ENCODE measurements around the gene NR1I2.

Gene NR1I2

GRCh38 chr3:119746423-119746822, 35.5 kb upstream of the NR1I2 start:
- H3K27ac ChIP-seq (ENCODE audit: insufficient read depth in 1 of 2, low read depth in 1 of 2, low read length in 2 of 2, poor library complexity in 1 of 2, severe bottlenecking in 2 of 2): no peak overlapping the region
- H3K4me3 ChIP-seq (ENCODE audit: control insufficient read depth in 1 of 7, extremely low read depth in 1 of 7, insufficient read depth in 4 of 7, low read depth in 2 of 7, low read length in 6 of 7): no peak overlapping the region
- H3K27me3 ChIP-seq (replicated peaks in 2 of 5; ENCODE audit: control insufficient read depth in 4 of 5, insufficient read depth in 5 of 5, low read length in 4 of 5): no peaks in the 10 kb centered on the region
- 86% methylated on average over 3 of the region's 3 CpGs for WGBS (ENCODE audit: insufficient coverage)
- DNase-seq: no peak
- H3K4me1 ChIP-seq (ENCODE audit: control extremely low read depth in 1 of 4, control insufficient read depth in 4 of 4, insufficient read depth in 4 of 4, low read length in 3 of 4): peaks cover 0 to 9% (median 0%) of the 10 kb centered on the region in 4 experiments
- POLR2A ChIA-PET: no interaction called here
- H3K9me3 ChIP-seq (ENCODE audit: control extremely low read depth in 1 of 5, control insufficient read depth in 4 of 5, insufficient read depth in 2 of 5, low read depth in 1 of 5, low read length in 4 of 5): no peaks in the 10 kb centered on the region
- CTCF ChIA-PET: no interaction called here
- no peaks in the 10 kb centered on the region for H3K36me3 ChIP-seq (ENCODE audit: control insufficient read depth in 4 of 4, insufficient read depth in 4 of 4, low read length in 3 of 4)

- 96% methylated on average over 4 of the region's 4 CpGs for WGBS (ENCODE audit: insufficient coverage)
- ChIA-PET POLR2A (no interaction called here), CTCF (interaction anchor here (1.0 to 1.3 kb wide), 2 partner anchors 15 to 27 kb away, joined by 3 read pairs; no protein-coding TSS in a partner anchor)
- Histone ChIP-seq H3K27me3 (replicated peaks in 2 of 5; ENCODE audit: control insufficient read depth in 4 of 5, insufficient read depth in 5 of 5, low read length in 4 of 5) (no peaks in the 10 kb centered on the region), H3K27ac (ENCODE audit: insufficient read depth in 1 of 2, low read depth in 1 of 2, low read length in 2 of 2, poor library complexity in 1 of 2, severe bottlenecking in 2 of 2) (no peak overlapping the region), H3K4me1 (ENCODE audit: control extremely low read depth in 1 of 4, control insufficient read depth in 4 of 4, insufficient read depth in 4 of 4, low read length in 3 of 4) (peaks cover 0 to 2% (median 0%) of the 10 kb centered on the region in 4 experiments), H3K9me3 (ENCODE audit: control extremely low read depth in 1 of 5, control insufficient read depth in 4 of 5, insufficient read depth in 2 of 5, low read depth in 1 of 5, low read length in 4 of 5) (no peaks in the 10 kb centered on the region), H3K4me3 (ENCODE audit: control insufficient read depth in 1 of 7, extremely low read depth in 1 of 7, insufficient read depth in 4 of 7, low read depth in 2 of 7, low read length in 6 of 7) (no peak overlapping the region), H3K36me3 (ENCODE audit: control insufficient read depth in 4 of 4, insufficient read depth in 4 of 4, low read length in 3 of 4) (no peaks in the 10 kb centered on the region)
- DNase-seq: no peak
Observed at GRCh38 chr3:119747357-119747756, 34.5 kb upstream of the NR1I2 start.

GRCh38 chr3:119748991-119749390, 32.9 kb upstream of the NR1I2 start:
- ChIA-PET POLR2A (no interaction called here), CTCF (no interaction called here)
- no peaks in the 10 kb centered on the region for H3K27me3 ChIP-seq (replicated peaks in 2 of 5; ENCODE audit: control insufficient read depth in 4 of 5, insufficient read depth in 5 of 5, low read length in 4 of 5)
- no peak for DNase-seq
- H3K36me3 ChIP-seq (ENCODE audit: control insufficient read depth in 4 of 4, insufficient read depth in 4 of 4, low read length in 3 of 4): no peaks in the 10 kb centered on the region
- no peak overlapping the region for H3K4me3 ChIP-seq (ENCODE audit: control insufficient read depth in 1 of 7, extremely low read depth in 1 of 7, insufficient read depth in 4 of 7, low read depth in 2 of 7, low read length in 6 of 7)
- H3K9me3 ChIP-seq (ENCODE audit: control extremely low read depth in 1 of 5, control insufficient read depth in 4 of 5, insufficient read depth in 2 of 5, low read depth in 1 of 5, low read length in 4 of 5): peaks cover 0 to 4% (median 0%) of the 10 kb centered on the region in 5 experiments
- H3K4me1 ChIP-seq (ENCODE audit: control extremely low read depth in 1 of 4, control insufficient read depth in 4 of 4, insufficient read depth in 4 of 4, low read length in 3 of 4): no peaks in the 10 kb centered on the region
- WGBS (ENCODE audit: insufficient coverage): no CpG with 5 or more reads among the region's 1 CpG
- no peak overlapping the region for H3K27ac ChIP-seq (ENCODE audit: insufficient read depth in 1 of 2, low read depth in 1 of 2, low read length in 2 of 2, poor library complexity in 1 of 2, severe bottlenecking in 2 of 2)

- CTCF ChIA-PET: interaction anchor here (0.7 to 1.6 kb wide), 3 partner anchors 9 to 39 kb away, joined by 3 to 5 read pairs (median 3); no protein-coding TSS in a partner anchor
- whole genome bisulfite sequencing (ENCODE audit: insufficient coverage): 100% methylated on average over 3 of the region's 3 CpGs
- H3K27ac ChIP-seq (ENCODE audit: insufficient read depth in 1 of 2, low read depth in 1 of 2, low read length in 2 of 2, poor library complexity in 1 of 2, severe bottlenecking in 2 of 2): no peak overlapping the region
- no peak overlapping the region for H3K4me3 ChIP-seq (ENCODE audit: control insufficient read depth in 1 of 7, extremely low read depth in 1 of 7, insufficient read depth in 4 of 7, low read depth in 2 of 7, low read length in 6 of 7)
- peaks cover 0 to 14% (median 2%) of the 10 kb centered on the region in 5 experiments for H3K9me3 ChIP-seq (ENCODE audit: control extremely low read depth in 1 of 5, control insufficient read depth in 4 of 5, insufficient read depth in 2 of 5, low read depth in 1 of 5, low read length in 4 of 5)
- no peaks in the 10 kb centered on the region for H3K27me3 ChIP-seq (replicated peaks in 2 of 5; ENCODE audit: control insufficient read depth in 4 of 5, insufficient read depth in 5 of 5, low read length in 4 of 5)
- no peaks in the 10 kb centered on the region for H3K4me1 ChIP-seq (ENCODE audit: control extremely low read depth in 1 of 4, control insufficient read depth in 4 of 4, insufficient read depth in 4 of 4, low read length in 3 of 4)
- no peaks in the 10 kb centered on the region for H3K36me3 ChIP-seq (ENCODE audit: control insufficient read depth in 4 of 4, insufficient read depth in 4 of 4, low read length in 3 of 4)
- no peak for DNase-seq
- POLR2A ChIA-PET: no interaction called here
Observed at GRCh38 chr3:119751423-119751822, 30.5 kb upstream of the NR1I2 start.

- WGBS (ENCODE audit: insufficient coverage): no CpG with 5 or more reads among the region's 1 CpG
- Histone ChIP-seq H3K27me3 (replicated peaks in 2 of 5; ENCODE audit: control insufficient read depth in 4 of 5, insufficient read depth in 5 of 5, low read length in 4 of 5) (no peaks in the 10 kb centered on the region), H3K36me3 (ENCODE audit: control insufficient read depth in 4 of 4, insufficient read depth in 4 of 4, low read length in 3 of 4) (no peaks in the 10 kb centered on the region), H3K4me3 (ENCODE audit: control insufficient read depth in 1 of 7, extremely low read depth in 1 of 7, insufficient read depth in 4 of 7, low read depth in 2 of 7, low read length in 6 of 7) (no peak overlapping the region), H3K9me3 (ENCODE audit: control extremely low read depth in 1 of 5, control insufficient read depth in 4 of 5, insufficient read depth in 2 of 5, low read depth in 1 of 5, low read length in 4 of 5) (peaks cover 0 to 9% (median 0%) of the 10 kb centered on the region in 5 experiments), H3K27ac (ENCODE audit: insufficient read depth in 1 of 2, low read depth in 1 of 2, low read length in 2 of 2, poor library complexity in 1 of 2, severe bottlenecking in 2 of 2) (no peak overlapping the region), H3K4me1 (ENCODE audit: control extremely low read depth in 1 of 4, control insufficient read depth in 4 of 4, insufficient read depth in 4 of 4, low read length in 3 of 4) (no peaks in the 10 kb centered on the region)
- POLR2A ChIA-PET: no interaction called here
- CTCF ChIA-PET: no interaction called here
- DNase-seq: no peak
Observed at GRCh38 chr3:119759962-119760361, 21.9 kb upstream of the NR1I2 start.

GRCh38 chr3:119762876-119763275, 19.0 kb upstream of the NR1I2 start:
- DNase-seq: no peak
- Histone ChIP-seq H3K27me3 (replicated peaks in 2 of 5; ENCODE audit: control insufficient read depth in 4 of 5, insufficient read depth in 5 of 5, low read length in 4 of 5) (no peaks in the 10 kb centered on the region), H3K9me3 (ENCODE audit: control extremely low read depth in 1 of 5, control insufficient read depth in 4 of 5, insufficient read depth in 2 of 5, low read depth in 1 of 5, low read length in 4 of 5) (peaks cover 0 to 4% (median 0%) of the 10 kb centered on the region in 5 experiments), H3K4me3 (ENCODE audit: control insufficient read depth in 1 of 7, extremely low read depth in 1 of 7, insufficient read depth in 4 of 7, low read depth in 2 of 7, low read length in 6 of 7) (no peak overlapping the region), H3K36me3 (ENCODE audit: control insufficient read depth in 4 of 4, insufficient read depth in 4 of 4, low read length in 3 of 4) (no peaks in the 10 kb centered on the region), H3K27ac (ENCODE audit: insufficient read depth in 1 of 2, low read depth in 1 of 2, low read length in 2 of 2, poor library complexity in 1 of 2, severe bottlenecking in 2 of 2) (no peak overlapping the region), H3K4me1 (ENCODE audit: control extremely low read depth in 1 of 4, control insufficient read depth in 4 of 4, insufficient read depth in 4 of 4, low read length in 3 of 4) (peaks cover 0 to 3% (median 0%) of the 10 kb centered on the region in 4 experiments)
- CTCF ChIA-PET: no interaction called here
- 100% methylated on average over 2 of the region's 2 CpGs for WGBS (ENCODE audit: insufficient coverage)
- POLR2A ChIA-PET: no interaction called here

- no peak for DNase-seq
- Histone ChIP-seq H3K4me1 (ENCODE audit: control extremely low read depth in 1 of 4, control insufficient read depth in 4 of 4, insufficient read depth in 4 of 4, low read length in 3 of 4) (peaks cover 0 to 3% (median 0%) of the 10 kb centered on the region in 4 experiments), H3K27ac (ENCODE audit: insufficient read depth in 1 of 2, low read depth in 1 of 2, low read length in 2 of 2, poor library complexity in 1 of 2, severe bottlenecking in 2 of 2) (no peak overlapping the region), H3K36me3 (ENCODE audit: control insufficient read depth in 4 of 4, insufficient read depth in 4 of 4, low read length in 3 of 4) (no peaks in the 10 kb centered on the region), H3K27me3 (replicated peaks in 2 of 5; ENCODE audit: control insufficient read depth in 4 of 5, insufficient read depth in 5 of 5, low read length in 4 of 5) (no peaks in the 10 kb centered on the region), H3K9me3 (ENCODE audit: control extremely low read depth in 1 of 5, control insufficient read depth in 4 of 5, insufficient read depth in 2 of 5, low read depth in 1 of 5, low read length in 4 of 5) (peaks cover 0 to 6% (median 2%) of the 10 kb centered on the region in 5 experiments), H3K4me3 (ENCODE audit: control insufficient read depth in 1 of 7, extremely low read depth in 1 of 7, insufficient read depth in 4 of 7, low read depth in 2 of 7, low read length in 6 of 7) (no peak overlapping the region)
- ChIA-PET POLR2A (no interaction called here), CTCF (no interaction called here)
Observed at GRCh38 chr3:119763466-119763865, 18.4 kb upstream of the NR1I2 start.

All from common myeloid progenitor, CD34-positive (primary cell).